ENCODE data around the gene LILRA1.
"Not testable (repeated sequence)": the region's sequence is repeated elsewhere in the genome, so short reads cannot be mapped to it uniquely, and the experiment has no call there.

LILRA1 gene

GRCh38 chr19:54595680-54596436, 2.4 kb downstream of the LILRA1 start:
- not testable (repeated sequence) for H3K56ac ChIP-seq (ENCODE audit: low read length); H3K23ac ChIP-seq (ENCODE audit: low read length); H3K18ac ChIP-seq (ENCODE audit: low read length); H3K9ac ChIP-seq (ENCODE audit: low read length); H3K4me2 ChIP-seq (ENCODE audit: low read length); H2BK120ac ChIP-seq (ENCODE audit: low read depth, low read length); H3K27ac ChIP-seq (ENCODE audit: low read depth, low read length); DNase-seq; H2BK15ac ChIP-seq (replicated peaks; ENCODE audit: low read depth); H3K36me3 ChIP-seq (ENCODE audit: control insufficient read depth, insufficient read depth, low read length); H3K27me3 ChIP-seq (ENCODE audit: insufficient read depth, low read length, poor library complexity); H3K79me2 ChIP-seq (ENCODE audit: control insufficient read depth, insufficient read depth, low read length); H2AK5ac ChIP-seq (ENCODE audit: low read length); H4K8ac ChIP-seq (ENCODE audit: low read depth, low read length); H3K4ac ChIP-seq (ENCODE audit: low read depth, low read length); H2BK5ac ChIP-seq (ENCODE audit: low read length); H3K4me1 ChIP-seq (ENCODE audit: control insufficient read depth, low read depth, low read length); H3K4me3 ChIP-seq (ENCODE audit: low read length); H4K5ac ChIP-seq (ENCODE audit: low read length); H3K79me1 ChIP-seq (ENCODE audit: low read length)
- WGBS (ENCODE audit: extremely low coverage, insufficient coverage, low lambda C conversion rate), result no CpG with 5 or more reads among the region's 26 CpGs

GRCh38 chr19:54600212-54600611, 6.8 kb downstream of the LILRA1 start:
- H3K36me3 ChIP-seq (ENCODE audit: control insufficient read depth, insufficient read depth, low read length), result no peaks in the 10 kb centered on the region
- H2BK5ac ChIP-seq (ENCODE audit: low read length), result no peak overlapping the region
- H3K79me2 ChIP-seq (ENCODE audit: control insufficient read depth, insufficient read depth, low read length), result no peaks in the 10 kb centered on the region
- no peak overlapping the region for H3K27ac ChIP-seq (ENCODE audit: low read depth, low read length)
- no peak overlapping the region for H3K23ac ChIP-seq (ENCODE audit: low read length)
- no peak overlapping the region for H3K18ac ChIP-seq (ENCODE audit: low read length)
- H2AK5ac ChIP-seq (ENCODE audit: low read length), result no peak overlapping the region
- H3K4ac ChIP-seq (ENCODE audit: low read depth, low read length), result no peak overlapping the region
- H3K4me3 ChIP-seq (ENCODE audit: low read length), result no peak overlapping the region
- no peaks in the 10 kb centered on the region for H3K79me1 ChIP-seq (ENCODE audit: low read length)
- no peak overlapping the region for H3K4me2 ChIP-seq (ENCODE audit: low read length)
- no peaks in the 10 kb centered on the region for H3K4me1 ChIP-seq (ENCODE audit: control insufficient read depth, low read depth, low read length)
- H4K5ac ChIP-seq (ENCODE audit: low read length), result no peak overlapping the region
- WGBS (ENCODE audit: extremely low coverage, insufficient coverage, low lambda C conversion rate), result no CpG with 5 or more reads among the region's 5 CpGs
- DNase-seq, result no peak
- H3K9ac ChIP-seq (ENCODE audit: low read length), result no peak overlapping the region
- H3K27me3 ChIP-seq (ENCODE audit: insufficient read depth, low read length, poor library complexity), result no peaks in the 10 kb centered on the region
- no peak overlapping the region for H3K56ac ChIP-seq (ENCODE audit: low read length)
- no peak overlapping the region for H2BK120ac ChIP-seq (ENCODE audit: low read depth, low read length)
- H2BK15ac ChIP-seq (replicated peaks; ENCODE audit: low read depth), result no peak overlapping the region
- H4K8ac ChIP-seq (ENCODE audit: low read depth, low read length), result no peak overlapping the region

- H3K18ac ChIP-seq (ENCODE audit: low read length), result no peak overlapping the region
- H4K8ac ChIP-seq (ENCODE audit: low read depth, low read length), result no peak overlapping the region
- H3K9ac ChIP-seq (ENCODE audit: low read length), result no peak overlapping the region
- H3K4me1 ChIP-seq (ENCODE audit: control insufficient read depth, low read depth, low read length), result no peaks in the 10 kb centered on the region
- no peak overlapping the region for H3K4ac ChIP-seq (ENCODE audit: low read depth, low read length)
- no peak overlapping the region for H2AK5ac ChIP-seq (ENCODE audit: low read length)
- H3K27ac ChIP-seq (ENCODE audit: low read depth, low read length), result no peak overlapping the region
- no peak overlapping the region for H3K4me2 ChIP-seq (ENCODE audit: low read length)
- no peak overlapping the region for H4K5ac ChIP-seq (ENCODE audit: low read length)
- H3K23ac ChIP-seq (ENCODE audit: low read length), result no peak overlapping the region
- H3K79me1 ChIP-seq (ENCODE audit: low read length), result no peaks in the 10 kb centered on the region
- no peak overlapping the region for H3K56ac ChIP-seq (ENCODE audit: low read length)
- no peaks in the 10 kb centered on the region for H3K79me2 ChIP-seq (ENCODE audit: control insufficient read depth, insufficient read depth, low read length)
- H3K4me3 ChIP-seq (ENCODE audit: low read length), result no peak overlapping the region
- DNase-seq, result no peak
- no peak overlapping the region for H2BK15ac ChIP-seq (replicated peaks; ENCODE audit: low read depth)
- H3K27me3 ChIP-seq (ENCODE audit: insufficient read depth, low read length, poor library complexity), result no peaks in the 10 kb centered on the region
- H3K36me3 ChIP-seq (ENCODE audit: control insufficient read depth, insufficient read depth, low read length), result no peaks in the 10 kb centered on the region
- H2BK120ac ChIP-seq (ENCODE audit: low read depth, low read length), result no peak overlapping the region
- H2BK5ac ChIP-seq (ENCODE audit: low read length), result no peak overlapping the region
- no CpG with 5 or more reads among the region's 4 CpGs for WGBS (ENCODE audit: extremely low coverage, insufficient coverage, low lambda C conversion rate)
These were observed 12.8 kb downstream of the LILRA1 start for GRCh38 chr19:54606230-54606629.

- Histone ChIP-seq H4K8ac (ENCODE audit: low read depth, low read length) (no peak overlapping the region), H3K56ac (ENCODE audit: low read length) (no peak overlapping the region), H3K4me1 (ENCODE audit: control insufficient read depth, low read depth, low read length) (no peaks in the 10 kb centered on the region), H3K4me2 (ENCODE audit: low read length) (no peak overlapping the region), H3K23ac (ENCODE audit: low read length) (no peak overlapping the region), H3K27me3 (ENCODE audit: insufficient read depth, low read length, poor library complexity) (no peaks in the 10 kb centered on the region), H2BK5ac (ENCODE audit: low read length) (no peak overlapping the region), H3K4me3 (ENCODE audit: low read length) (no peak overlapping the region), H3K4ac (ENCODE audit: low read depth, low read length) (no peak overlapping the region), H3K79me1 (ENCODE audit: low read length) (no peaks in the 10 kb centered on the region), H3K9ac (ENCODE audit: low read length) (no peak overlapping the region), H2AK5ac (ENCODE audit: low read length) (no peak overlapping the region), H3K36me3 (ENCODE audit: control insufficient read depth, insufficient read depth, low read length) (no peaks in the 10 kb centered on the region), H3K27ac (ENCODE audit: low read depth, low read length) (no peak overlapping the region), H3K79me2 (ENCODE audit: control insufficient read depth, insufficient read depth, low read length) (no peaks in the 10 kb centered on the region), H2BK15ac (replicated peaks; ENCODE audit: low read depth) (no peak overlapping the region), H2BK120ac (ENCODE audit: low read depth, low read length) (no peak overlapping the region), H4K5ac (ENCODE audit: low read length) (no peak overlapping the region), H3K18ac (ENCODE audit: low read length) (no peak overlapping the region)
- DNase-seq, result no peak
- no CpG with 5 or more reads among the region's 16 CpGs for WGBS (ENCODE audit: extremely low coverage, insufficient coverage, low lambda C conversion rate)
These were observed 13.7 kb downstream of the LILRA1 start for GRCh38 chr19:54606891-54607784.

DNA sequence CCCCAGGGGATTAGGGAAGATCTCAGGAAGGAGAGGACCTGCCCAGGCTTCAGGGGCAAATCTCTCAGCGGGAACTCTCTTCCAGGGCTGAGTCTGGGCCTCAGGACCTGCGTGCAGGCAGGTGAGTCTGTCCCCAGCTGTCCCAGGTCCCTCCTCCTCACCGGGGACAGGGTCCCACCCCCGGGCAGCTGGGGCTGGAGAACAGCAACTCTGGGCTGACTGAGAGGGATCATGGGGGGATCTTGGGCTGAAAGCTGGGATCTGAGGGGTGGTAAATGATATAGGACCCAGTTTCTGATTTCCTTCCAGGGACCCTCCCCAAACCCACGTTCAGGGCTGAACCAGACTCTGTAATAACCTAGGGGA, 14.3 kb downstream of the LILRA1 start:
- Histone ChIP-seq H3K23ac (ENCODE audit: low read length) (no peak overlapping the region), H2BK15ac (replicated peaks; ENCODE audit: low read depth) (no peak overlapping the region), H3K79me1 (ENCODE audit: low read length) (no peaks in the 10 kb centered on the region), H3K18ac (ENCODE audit: low read length) (no peak overlapping the region), H3K56ac (ENCODE audit: low read length) (no peak overlapping the region), H3K27ac (ENCODE audit: low read depth, low read length) (no peak overlapping the region), H3K4ac (ENCODE audit: low read depth, low read length) (no peak overlapping the region), H3K9ac (ENCODE audit: low read length) (no peak overlapping the region), H3K36me3 (ENCODE audit: control insufficient read depth, insufficient read depth, low read length) (no peaks in the 10 kb centered on the region), H4K8ac (ENCODE audit: low read depth, low read length) (no peak overlapping the region), H4K5ac (ENCODE audit: low read length) (no peak overlapping the region), H2BK5ac (ENCODE audit: low read length) (no peak overlapping the region), H2BK120ac (ENCODE audit: low read depth, low read length) (no peak overlapping the region), H3K79me2 (ENCODE audit: control insufficient read depth, insufficient read depth, low read length) (no peaks in the 10 kb centered on the region), H2AK5ac (ENCODE audit: low read length) (no peak overlapping the region), H3K4me2 (ENCODE audit: low read length) (no peak overlapping the region), H3K27me3 (ENCODE audit: insufficient read depth, low read length, poor library complexity) (no peaks in the 10 kb centered on the region), H3K4me1 (ENCODE audit: control insufficient read depth, low read depth, low read length) (no peaks in the 10 kb centered on the region), H3K4me3 (ENCODE audit: low read length) (no peak overlapping the region)
- no CpG with 5 or more reads among the region's 5 CpGs for WGBS (ENCODE audit: extremely low coverage, insufficient coverage, low lambda C conversion rate)
- DNase-seq, result no peak

Data from mesendoderm (in vitro differentiated cells).